Neural crest cell (in vitro differentiated cells): ENCODE measurements around the gene SORCS2. TPM values are rescaled to one million over a fixed set of nuclear protein-coding genes. Genes with fewer than 3 reads are reported as not detected.

Experiments
- DNase-seq: peaks from one replicate; pipeline ENCODE4 v3.0.0; 2021; ENCODE audit warnings: low read depth, mixed read lengths, low spot score
- H3K27ac Mint-ChIP-seq: one replicate; pipeline ENCODE4 v1.8.0; 2021; ENCODE audit warnings: mild to moderate bottlenecking, mixed read lengths; ENCODE audit not compliant: unreplicated experiment
- H3K27me3 Mint-ChIP-seq: 2 replicates; pipeline ENCODE4 v1.8.0; 2021; ENCODE audit warnings: low read depth, mild to moderate bottlenecking, mixed read lengths
- H3K36me3 Mint-ChIP-seq: 2 replicates; pipeline ENCODE4 v1.8.0; 2021; ENCODE audit warnings: low read depth, mild to moderate bottlenecking, mixed read lengths
- H3K4me1 Mint-ChIP-seq: 2 replicates; pipeline ENCODE4 v1.8.0; 2021; ENCODE audit warnings: mixed read lengths
- H3K4me3 Mint-ChIP-seq: one replicate; pipeline ENCODE4 v1.8.0; 2021; ENCODE audit warnings: mild to moderate bottlenecking, mixed read lengths
- H3K9me3 Mint-ChIP-seq: 2 replicates; pipeline ENCODE4 v1.8.0; 2021; ENCODE audit warnings: mixed read lengths
- CTCF ChIP-seq: fragments of 200-600 bp; sonication (generic); conservative IDR thresholded peaks from 2 replicates; pipeline ENCODE4 v1.5.0; 2021; ENCODE audit warnings: antibody characterized with exemption, mild to moderate bottlenecking
- total RNA-seq: library from RNA; stranded (reverse); gene quantifications from 2 replicates; pipeline ENCODE4 v1.2.1, GENCODE V29; 2021

Gene SORCS2
- total RNA-seq, 1 donor from 2014 or later, result 1.1 TPM

- Mint-ChIP-seq H3K4me3 (no peak overlapping the region), H3K27ac (no peak overlapping the region), H3K4me1 (peaks cover 21% of the 10 kb centered on the region), H3K27me3 (no peaks in the 10 kb centered on the region), H3K36me3 (no peaks in the 10 kb centered on the region), H3K9me3 (peaks cover 12% of the 10 kb centered on the region)
- no peak for TF ChIP-seq CTCF
- DNase-seq, result no peak
Observed at GRCh38 chr4:7645956-7646355, 453.6 kb downstream of the SORCS2 start.

GRCh38 chr4:7646384-7647061, 454.2 kb downstream of the SORCS2 start:
- peaks cover 27% of the 10 kb centered on the region for H3K4me1 Mint-ChIP-seq
- DNase-seq, result no peak
- peak overlapping the region; percentile 47 for H3K27ac Mint-ChIP-seq
- no peaks in the 10 kb centered on the region for H3K27me3 Mint-ChIP-seq
- peaks cover 7% of the 10 kb centered on the region for H3K9me3 Mint-ChIP-seq
- no peak for TF ChIP-seq CTCF
- H3K36me3 Mint-ChIP-seq, result no peaks in the 10 kb centered on the region
- peak overlapping the region; percentile 10 for H3K4me3 Mint-ChIP-seq

DNA sequence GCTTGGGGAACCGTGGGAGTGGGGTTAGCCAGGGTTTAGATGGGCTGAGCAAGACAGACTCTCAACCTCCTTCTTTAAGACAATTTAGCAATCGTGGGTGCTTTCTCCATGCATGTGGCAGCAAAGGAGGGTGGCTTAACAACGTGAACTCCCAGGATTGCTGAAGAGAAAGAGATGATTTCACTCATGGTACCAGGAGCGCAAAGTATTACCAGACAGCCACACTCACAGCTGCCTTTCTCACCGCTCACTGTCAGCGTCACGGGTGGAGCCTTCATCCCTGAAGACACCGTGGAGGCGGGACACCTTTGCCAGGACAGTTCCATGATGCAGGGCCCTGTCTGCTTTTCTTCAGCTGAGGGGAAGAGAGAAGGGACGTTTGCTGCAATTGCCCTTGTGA, 454.8 kb downstream of the SORCS2 start:
- H3K4me3 Mint-ChIP-seq, result peak overlapping the region; percentile 10
- TF ChIP-seq CTCF, result no peak

DNA sequence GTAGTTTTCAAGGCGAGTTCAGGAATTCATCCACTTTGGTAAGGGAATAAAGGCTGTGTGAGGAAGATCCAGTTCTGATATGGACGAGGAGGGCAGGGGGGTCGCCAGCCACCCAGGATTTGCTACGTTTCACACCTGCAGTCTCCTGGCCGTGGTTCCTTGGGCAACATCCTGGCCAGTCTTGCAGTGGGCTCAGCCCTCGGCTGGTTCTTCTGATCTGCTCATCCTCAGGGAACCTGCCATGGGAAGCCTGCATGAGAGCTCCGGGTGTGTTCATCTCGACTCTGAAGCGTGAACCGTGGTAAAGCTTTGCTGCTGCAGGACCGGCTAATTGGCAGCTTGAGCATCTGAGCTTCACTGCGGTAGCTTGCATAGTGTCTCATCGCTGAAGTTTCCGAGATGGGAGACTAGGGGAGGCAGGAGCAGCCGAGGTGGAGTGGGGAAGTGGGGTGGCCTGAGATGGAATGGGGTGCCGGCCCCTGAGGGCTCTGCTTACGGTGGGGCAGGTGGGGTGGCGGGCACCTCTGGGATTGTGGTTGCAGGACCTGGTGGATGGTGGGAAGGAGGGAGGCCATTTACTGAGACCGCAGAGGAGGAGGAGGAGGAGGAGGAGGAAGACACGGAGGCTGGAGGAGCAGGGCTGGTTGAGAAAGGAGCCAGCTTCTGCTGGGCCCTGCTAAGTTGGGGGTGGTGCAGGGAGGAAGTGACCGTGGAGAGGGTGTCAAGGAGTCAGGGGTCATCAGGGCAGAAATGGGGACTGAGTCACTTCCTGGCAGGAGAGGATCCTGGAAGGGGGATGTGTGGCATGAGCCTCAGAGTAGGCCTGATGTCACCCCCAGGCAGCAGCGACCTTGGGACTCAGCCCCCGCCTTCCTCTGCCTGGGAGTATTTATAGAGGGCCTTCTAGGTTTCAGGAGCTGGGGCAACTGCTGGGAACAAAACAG, 455.5 kb downstream of the SORCS2 start:
- peak overlapping the region; percentile 96 for H3K27ac Mint-ChIP-seq
- no peaks in the 10 kb centered on the region for H3K36me3 Mint-ChIP-seq
- peaks cover 7% of the 10 kb centered on the region for H3K9me3 Mint-ChIP-seq
- no peak overlapping the region for H3K4me3 Mint-ChIP-seq
- no peaks in the 10 kb centered on the region for H3K27me3 Mint-ChIP-seq
- DNase-seq, result no peak
- no peak for TF ChIP-seq CTCF
- H3K4me1 Mint-ChIP-seq, result peaks cover 35% of the 10 kb centered on the region

More for the DNA sequence above, 454.8 kb downstream of the SORCS2 start:
- Mint-ChIP-seq H3K9me3 (peaks cover 7% of the 10 kb centered on the region), H3K27ac (peak overlapping the region; percentile 96), H3K4me1 (peaks cover 32% of the 10 kb centered on the region), H3K27me3 (no peaks in the 10 kb centered on the region), H3K36me3 (no peaks in the 10 kb centered on the region)
- DNase-seq, result no peak

DNA sequence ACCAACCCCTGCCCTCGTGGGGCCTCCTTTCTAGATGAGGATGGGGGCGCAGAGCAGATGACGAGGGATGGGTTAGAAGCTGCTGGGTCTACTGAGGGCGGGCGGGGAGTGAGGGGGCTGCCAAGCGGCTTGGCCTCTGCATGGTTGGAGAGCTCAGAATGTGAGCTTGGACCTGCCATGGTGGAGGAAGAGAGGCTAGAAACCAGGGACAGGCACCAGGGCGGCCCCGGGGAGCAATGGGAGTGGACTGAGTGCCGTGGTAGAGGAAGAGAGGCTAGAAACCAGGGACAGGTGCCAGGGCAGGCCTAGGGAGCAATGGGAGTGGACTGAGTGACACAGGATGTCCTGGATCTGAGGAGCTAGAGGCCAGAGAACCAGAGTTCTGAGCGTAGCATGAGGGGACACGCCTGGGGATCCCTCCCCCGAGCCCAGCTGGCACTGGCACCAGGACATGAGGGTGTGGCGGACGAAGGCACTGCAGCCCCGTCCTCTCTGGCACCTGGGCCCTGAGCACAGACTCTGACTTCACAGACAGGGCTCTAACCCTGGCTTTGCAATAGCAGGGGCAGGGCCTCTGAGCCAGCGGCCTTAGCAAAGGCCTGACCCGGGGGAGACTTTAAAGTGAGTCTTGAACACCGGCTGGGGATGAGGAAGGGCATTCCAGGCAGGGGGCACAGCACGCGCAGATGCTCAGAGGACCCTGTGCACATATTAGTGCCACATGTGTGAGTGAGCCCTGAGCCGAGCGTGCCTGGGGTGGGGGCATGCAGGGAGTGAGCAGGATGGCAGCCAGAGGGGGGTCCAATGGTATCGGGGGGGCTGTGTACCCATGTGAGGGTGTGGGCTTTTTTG, 456.4 kb downstream of the SORCS2 start:
- DNase-seq, result no peak
- H3K36me3 Mint-ChIP-seq, result no peaks in the 10 kb centered on the region
- no peak overlapping the region for H3K27ac Mint-ChIP-seq

More for the DNA sequence above, 456.4 kb downstream of the SORCS2 start:
- Mint-ChIP-seq H3K27me3 (no peaks in the 10 kb centered on the region), H3K4me3 (no peak overlapping the region), H3K4me1 (peaks cover 38% of the 10 kb centered on the region), H3K9me3 (peaks cover 7% of the 10 kb centered on the region)
- TF ChIP-seq CTCF, result no peak
